Suppressor macrophage treated with lipopolysaccharide for 4 hours (primary cell): Measurements from ENCODE around the gene HECTD3.
"Not testable (repeated sequence)": the region's sequence is repeated elsewhere in the genome, so short reads cannot be mapped to it uniquely, and the experiment has no call there.

Experiments
- DNase-seq: peaks from one replicate; pipeline ENCODE4 v3.0.0-alpha.2; 2020

The HECTD3 gene

GRCh38 chr1:44985747-44986359 is 25.3 kb downstream of the HECTD3 start:
- no peak for DNase-seq

- DNase-seq: not testable (repeated sequence)
Observed at GRCh38 chr1:44977372-44977771, 33.8 kb downstream of the HECTD3 start.

- no peak for DNase-seq
Observed at GRCh38 chr1:44976252-44976651, 34.9 kb downstream of the HECTD3 start.

GRCh38 chr1:44973645-44974044 is 37.5 kb downstream of the HECTD3 start:
- peak; percentile 6 for DNase-seq

GRCh38 chr1:44970317-44970716 is 40.8 kb downstream of the HECTD3 start:
- DNase-seq: no peak

GRCh38 chr1:44964396-44964795 is 46.7 kb downstream of the HECTD3 start:
- no peak for DNase-seq

- no peak for DNase-seq
Observed at GRCh38 chr1:44962729-44963128, 48.4 kb downstream of the HECTD3 start.

GRCh38 chr1:44962022-44962421 is 49.1 kb downstream of the HECTD3 start:
- not testable (repeated sequence) for DNase-seq

GRCh38 chr1:44957566-44957965 is 53.6 kb downstream of the HECTD3 start:
- DNase-seq: not testable (repeated sequence)

GRCh38 chr1:44956077-44956476 is 55.0 kb downstream of the HECTD3 start:
- DNase-seq: not testable (repeated sequence)
